Neural progenitor cell (in vitro differentiated cells): Measurements from ENCODE around the gene PRKAG1. TPM values are rescaled to one million over a fixed set of nuclear protein-coding genes. Genes with fewer than 3 reads are reported as not detected.
A peak's percentile ranks its signal among the peaks of the same experiment; 100 is the strongest.

Experiments used
- DNase-seq: peaks from one replicate; pipeline ENCODE4 v3.0.0-alpha.2; 2016; ENCODE audit warnings: low spot score
- H2AFZ ChIP-seq: fragments of 200-600 bp; sonication (generic); replicated peaks from 2 replicates; pipeline ENCODE4 v1.6.1; 2016; ENCODE audit warnings: antibody characterized with exemption
- H3F3A ChIP-seq: fragments of 200-600 bp; sonication (generic); 2 replicates; pipeline ENCODE4 v1.6.1; 2016; ENCODE audit warnings: antibody characterized with exemption, low read depth
- H3K27ac ChIP-seq: fragments of 200-600 bp; sonication (generic); 2 replicates; pipeline ENCODE4 v1.5.1; 2016; ENCODE audit warnings: mild to moderate bottlenecking
- H3K27me3 ChIP-seq: fragments of 200-600 bp; sonication (generic); 2 replicates; pipeline ENCODE4 v1.6.1; 2016; ENCODE audit warnings: mild to moderate bottlenecking, moderate library complexity
- H3K36me3 ChIP-seq: fragments of 200-600 bp; sonication (generic); 2 replicates; pipeline ENCODE4 v1.5.1; 2016
- H3K4me1 ChIP-seq: fragments of 200-600 bp; sonication (generic); 2 replicates; pipeline ENCODE4 v1.6.1; 2016; ENCODE audit warnings: mixed run types
- H3K4me2 ChIP-seq: fragments of 200-600 bp; sonication (generic); 2 replicates; pipeline ENCODE4 v1.6.1; 2016
- H3K4me3 ChIP-seq: fragments of 200-600 bp; sonication (generic); 2 replicates; pipeline ENCODE4 v1.5.1; 2016
- H3K79me2 ChIP-seq: fragments of 200-600 bp; sonication (generic); 2 replicates; pipeline ENCODE4 v1.6.1; 2016; ENCODE audit warnings: low read depth
- H3K9ac ChIP-seq: fragments of 200-600 bp; sonication (generic); 2 replicates; pipeline ENCODE4 v1.6.1; 2016
- H3K9me3 ChIP-seq: fragments of 200-600 bp; sonication (generic); 2 replicates; pipeline ENCODE4 v1.5.1; 2016; ENCODE audit warnings: low read depth
- H4K20me1 ChIP-seq: fragments of 200-600 bp; sonication (generic); 2 replicates; pipeline ENCODE4 v1.6.1; 2016; ENCODE audit warnings: low read depth
- H3K27ac Mint-ChIP-seq: 3 replicates; pipeline ENCODE4 v1.8.0; 2021; ENCODE audit warnings: mixed read lengths
- H3K27me3 Mint-ChIP-seq: 2 replicates; pipeline ENCODE4 v1.8.0; 2022; ENCODE audit warnings: low read depth, mild to moderate bottlenecking, inconsistent platforms, moderate library complexity, mixed read lengths; ENCODE audit not compliant: insufficient read depth
- H3K36me3 Mint-ChIP-seq: 3 replicates; pipeline ENCODE4 v1.8.0; 2021; ENCODE audit warnings: mixed read lengths
- H3K4me1 Mint-ChIP-seq: 3 replicates; pipeline ENCODE4 v1.8.0; 2021; ENCODE audit warnings: mixed read lengths
- H3K4me3 Mint-ChIP-seq: 3 replicates; pipeline ENCODE4 v1.8.0; 2021; ENCODE audit warnings: mild to moderate bottlenecking, moderate library complexity, mixed read lengths
- H3K9me3 Mint-ChIP-seq: 3 replicates; pipeline ENCODE4 v1.8.0; 2020; ENCODE audit warnings: mixed read lengths
- CTCF ChIP-seq: fragments of 200-600 bp; sonication (generic); IDR thresholded peaks from 2 replicates; pipeline ENCODE4 v1.5.1; 2017; ENCODE audit warnings: antibody characterized with exemption, mild to moderate bottlenecking
- EZH2 ChIP-seq: fragments of 200-600 bp; sonication (generic); IDR thresholded peaks from 2 replicates; pipeline ENCODE4 v1.6.1; 2017; ENCODE audit warnings: antibody characterized with exemption, mild to moderate bottlenecking, moderate library complexity
- EZH2phosphoT487 ChIP-seq: fragments of 200-600 bp; sonication (generic); IDR thresholded peaks from 2 replicates; pipeline ENCODE4 v1.6.1; 2017; ENCODE audit warnings: antibody characterized with exemption
- total RNA-seq: library from RNA; depleted of rRNA; stranded (reverse); fragments of >200 nt; gene quantifications from 2 replicates; pipeline ENCODE4 v1.2.3, GENCODE V29; 2015; ENCODE audit warnings: low replicate concordance

The PRKAG1 gene
- total RNA-seq, 1 donor from 2014 or later, result 41.8 TPM

GRCh38 chr12:49043241-49043640 is 24.7 kb upstream of the PRKAG1 start:
- Histone ChIP-seq H3K9me3 (no peaks in the 10 kb centered on the region), H3K9ac (no peak overlapping the region), H3K27ac (no peak overlapping the region), H2AFZ (no peak overlapping the region), H3F3A (no peaks in the 10 kb centered on the region), H3K4me1 (no peaks in the 10 kb centered on the region), H3K36me3 (no peaks in the 10 kb centered on the region), H3K4me2 (no peak overlapping the region), H4K20me1 (peaks cover 21% of the 10 kb centered on the region), H3K27me3 (no peaks in the 10 kb centered on the region), H3K79me2 (no peaks in the 10 kb centered on the region), H3K4me3 (no peak overlapping the region)
- Mint-ChIP-seq H3K9me3 (no peaks in the 10 kb centered on the region), H3K4me3 (peak overlapping the region; percentile 30), H3K27ac (no peak overlapping the region), H3K27me3 (peaks cover 10% of the 10 kb centered on the region), H3K36me3 (peaks cover 52% of the 10 kb centered on the region), H3K4me1 (no peaks in the 10 kb centered on the region)
- DNase-seq, result no peak
- no peak for TF ChIP-seq CTCF
- TF ChIP-seq EZH2phosphoT487, result no peak

- H3K9me3 Mint-ChIP-seq, result no peaks in the 10 kb centered on the region
- H3F3A ChIP-seq, result no peaks in the 10 kb centered on the region
- H3K4me1 Mint-ChIP-seq, result no peaks in the 10 kb centered on the region
- H3K9ac ChIP-seq, result no peak overlapping the region
- H3K4me3 ChIP-seq, result no peak overlapping the region
- H3K4me2 ChIP-seq, result no peak overlapping the region
- no peaks in the 10 kb centered on the region for H3K79me2 ChIP-seq
- no peak overlapping the region for H3K27ac Mint-ChIP-seq
- H3K27me3 Mint-ChIP-seq, result peaks cover 10% of the 10 kb centered on the region
- TF ChIP-seq EZH2phosphoT487 (no peak), CTCF (no peak), EZH2 (no peak)
- H3K4me1 ChIP-seq, result no peaks in the 10 kb centered on the region
- no peak overlapping the region for H3K27ac ChIP-seq
- no peaks in the 10 kb centered on the region for H3K36me3 ChIP-seq
- no peak overlapping the region for H2AFZ ChIP-seq
- no peaks in the 10 kb centered on the region for H3K9me3 ChIP-seq
- peaks cover 14% of the 10 kb centered on the region for H4K20me1 ChIP-seq
- H3K27me3 ChIP-seq, result no peaks in the 10 kb centered on the region
- no peak for DNase-seq
- H3K4me3 Mint-ChIP-seq, result no peak overlapping the region
- H3K36me3 Mint-ChIP-seq, result peaks cover 45% of the 10 kb centered on the region
Observed at GRCh38 chr12:49041881-49042484, 23.4 kb upstream of the PRKAG1 start.

- no peaks in the 10 kb centered on the region for H3K36me3 ChIP-seq
- no peak overlapping the region for H2AFZ ChIP-seq
- peaks cover 8% of the 10 kb centered on the region for H3K27me3 Mint-ChIP-seq
- no peak for TF ChIP-seq EZH2
- H3K79me2 ChIP-seq, result no peaks in the 10 kb centered on the region
- no peak overlapping the region for H3K4me3 ChIP-seq
- no peaks in the 10 kb centered on the region for H3K27me3 ChIP-seq
- no peaks in the 10 kb centered on the region for H3K4me1 Mint-ChIP-seq
- no peak for DNase-seq
- peaks cover 18% of the 10 kb centered on the region for H4K20me1 ChIP-seq
- H3K4me1 ChIP-seq, result no peaks in the 10 kb centered on the region
- H3F3A ChIP-seq, result no peaks in the 10 kb centered on the region
- no peak overlapping the region for H3K4me2 ChIP-seq
- peaks cover 44% of the 10 kb centered on the region for H3K36me3 Mint-ChIP-seq
- no peak overlapping the region for H3K27ac ChIP-seq
- no peak overlapping the region for H3K9ac ChIP-seq
- H3K27ac Mint-ChIP-seq, result no peak overlapping the region
- H3K9me3 ChIP-seq, result no peaks in the 10 kb centered on the region
- H3K9me3 Mint-ChIP-seq, result no peaks in the 10 kb centered on the region
- no peak overlapping the region for H3K4me3 Mint-ChIP-seq
Observed at GRCh38 chr12:49041036-49041880, 22.7 kb upstream of the PRKAG1 start.

- Histone ChIP-seq H2AFZ (no peak overlapping the region), H3K4me3 (no peak overlapping the region), H3K79me2 (no peaks in the 10 kb centered on the region), H3K36me3 (no peaks in the 10 kb centered on the region), H3K27ac (no peak overlapping the region), H3K27me3 (no peaks in the 10 kb centered on the region), H3K9me3 (no peaks in the 10 kb centered on the region), H3F3A (no peaks in the 10 kb centered on the region), H4K20me1 (peaks cover 26% of the 10 kb centered on the region), H3K4me2 (no peak overlapping the region), H3K4me1 (no peaks in the 10 kb centered on the region), H3K9ac (no peak overlapping the region)
- Mint-ChIP-seq H3K4me3 (no peak overlapping the region), H3K27me3 (peaks cover 8% of the 10 kb centered on the region), H3K27ac (no peak overlapping the region), H3K9me3 (no peaks in the 10 kb centered on the region), H3K4me1 (no peaks in the 10 kb centered on the region), H3K36me3 (peaks cover 41% of the 10 kb centered on the region)
- no peak for TF ChIP-seq CTCF
- no peak for TF ChIP-seq EZH2phosphoT487
- no peak for TF ChIP-seq EZH2
- DNase-seq, result no peak
Observed at GRCh38 chr12:49040364-49040855, 21.8 kb upstream of the PRKAG1 start.
